Left kidney (tissue), 2 donors: Measurements from ENCODE around the gene SLC2A1. TPM values are rescaled to one million over a fixed set of nuclear protein-coding genes. Genes with fewer than 3 reads are reported as not detected.

Source experiments
- DNase-seq: peaks from one replicate; pipeline ENCODE4 v3.0.0-alpha.2; 2013
- polyA plus RNA-seq: library from polyadenylated mRNA; unstranded; fragments of 120-200 nt; gene quantifications from one replicate; pipeline ENCODE4 v1.2.1, GENCODE V29; 2013; ENCODE audit not compliant: insufficient read length

Gene SLC2A1
- polyA plus RNA-seq, 1 donor = 31.7 TPM

- no peak for DNase-seq
These were observed 22.7 kb upstream of the SLC2A1 start for GRCh38 chr1:42981255-42981805.

- DNase-seq = no peak
These were observed 21.5 kb upstream of the SLC2A1 start for GRCh38 chr1:42979896-42980800.

GRCh38 chr1:42979036-42979430 lies 20.4 kb upstream of the SLC2A1 start:
- DNase-seq = no peak

- no peak for DNase-seq
These were observed 19.8 kb upstream of the SLC2A1 start for GRCh38 chr1:42978317-42979035.

- DNase-seq = no peak
These were observed 19.0 kb upstream of the SLC2A1 start for GRCh38 chr1:42977653-42978052.

- no peak for DNase-seq
These were observed 17.0 kb upstream of the SLC2A1 start for GRCh38 chr1:42975561-42976225.

- DNase-seq = no peak
These were observed 16.2 kb upstream of the SLC2A1 start for GRCh38 chr1:42974767-42975437.

- DNase-seq = no peak
These were observed 15.1 kb upstream of the SLC2A1 start for GRCh38 chr1:42973799-42974198.

GRCh38 chr1:42973286-42973685 lies 14.6 kb upstream of the SLC2A1 start:
- no peak for DNase-seq

- DNase-seq = no peak
These were observed 13.2 kb upstream of the SLC2A1 start for GRCh38 chr1:42971841-42972291.

GRCh38 chr1:42970143-42970542 lies 11.5 kb upstream of the SLC2A1 start:
- no peak for DNase-seq

GRCh38 chr1:42968654-42969053 lies 10.0 kb upstream of the SLC2A1 start:
- DNase-seq = no peak

- no peak for DNase-seq
These were observed 8.3 kb upstream of the SLC2A1 start for GRCh38 chr1:42966688-42967612.

GRCh38 chr1:42965378-42965777 lies 6.7 kb upstream of the SLC2A1 start:
- no peak for DNase-seq

- DNase-seq = no peak
These were observed 5.6 kb upstream of the SLC2A1 start for GRCh38 chr1:42964044-42964812.

GRCh38 chr1:42963378-42964043 lies 4.8 kb upstream of the SLC2A1 start:
- no peak for DNase-seq

GRCh38 chr1:42962641-42963377 lies 4.1 kb upstream of the SLC2A1 start:
- no peak for DNase-seq

- DNase-seq = no peak
These were observed 2.8 kb upstream of the SLC2A1 start for GRCh38 chr1:42961312-42962091.
